22Rv1 (cell line): ENCODE results near the gene TMEM150B.
A peak's percentile ranks its signal among the peaks of the same experiment; 100 is the strongest.
"Not testable (repeated sequence)": the region's sequence is repeated elsewhere in the genome, so short reads cannot be mapped to it uniquely, and the experiment has no call there.

Experiments used
- H3K27ac ChIP-seq: fragments of 450-650 bp; 2 replicates; pipeline ENCODE4 v1.5.1; 2017
- CTCF ChIP-seq: fragments of 450-650 bp; IDR thresholded peaks from 2 replicates; pipeline ENCODE4 v1.5.1; 2017; ENCODE audit warnings: mild to moderate bottlenecking
- ZFX ChIP-seq: fragments of 450-650 bp; IDR thresholded peaks from 2 replicates; pipeline ENCODE4 v1.6.1; 2017; ENCODE audit warnings: antibody characterized with exemption, borderline replicate concordance

Gene TMEM150B

GRCh38 chr19:55341171-55341588 is 16.0 kb upstream of the TMEM150B start:
- H3K27ac ChIP-seq: peak overlapping the region; percentile 97
- TF ChIP-seq CTCF (no peak), ZFX (no peak)

- H3K27ac ChIP-seq: peak overlapping the region; percentile 97
- TF ChIP-seq ZFX (no peak), CTCF (no peak)
Measured at GRCh38 chr19:55340784-55341147, 15.6 kb upstream of the TMEM150B start.

GRCh38 chr19:55339889-55340783 is 15.0 kb upstream of the TMEM150B start:
- no peak for TF ChIP-seq CTCF
- TF ChIP-seq ZFX: no peak

GRCh38 chr19:55339105-55339888 is 14.2 kb upstream of the TMEM150B start, which contains the start of gene KMT5C:
KMT5C (plus strand) TSS chr19:55339876; CDS start chr19:55341937, 2,061 bp downstream.
- peak within 1 kb of the TSS; percentile 97 for H3K27ac ChIP-seq
- TF ChIP-seq CTCF: peak; percentile 34; the same call in 1 of the 2 replicates
- no peak for TF ChIP-seq ZFX

More at GRCh38 chr19:55339889-55340783, 15.0 kb upstream of the TMEM150B start:
- H3K27ac ChIP-seq: peak overlapping the region; percentile 97

- TF ChIP-seq CTCF: no peak
- no peak for TF ChIP-seq ZFX
Measured at GRCh38 chr19:55336101-55336500, 11.0 kb upstream of the TMEM150B start.

GRCh38 chr19:55333870-55334269 is 8.7 kb upstream of the TMEM150B start:
- TF ChIP-seq ZFX (no peak), CTCF (no peak)

More at GRCh38 chr19:55336101-55336500, 11.0 kb upstream of the TMEM150B start:
- no peak overlapping the region for H3K27ac ChIP-seq

GRCh38 chr19:55329791-55330190 is 4.7 kb upstream of the TMEM150B start:
- H3K27ac ChIP-seq: not testable (repeated sequence)

More at GRCh38 chr19:55333870-55334269, 8.7 kb upstream of the TMEM150B start:
- H3K27ac ChIP-seq: no peak overlapping the region

- not testable (repeated sequence) for H3K27ac ChIP-seq
Measured at GRCh38 chr19:55328774-55329318, 3.7 kb upstream of the TMEM150B start.
